Cerebellar nuclear complex (tissue), 1 donor: ENCODE measurements around the gene YPEL1.
"Not testable (repeated sequence)": the region's sequence is repeated elsewhere in the genome, so short reads cannot be mapped to it uniquely, and the experiment has no call there.

Experiments
- DNase-seq, 2 experiments: peaks; one replicate each; lab custom pipeline; 2025; lab: John Stamatoyannopoulos, UW

Gene YPEL1

GRCh38 chr22:21684492-21685163 lies 51.0 kb downstream of the YPEL1 start:
- DNase-seq, result no peak

GRCh38 chr22:21683401-21683811 lies 52.2 kb downstream of the YPEL1 start:
- no peak for DNase-seq

GRCh38 chr22:21682385-21683175 lies 53.0 kb downstream of the YPEL1 start:
- no peak for DNase-seq

GRCh38 chr22:21681566-21682370 lies 53.8 kb downstream of the YPEL1 start:
- DNase-seq, result no peak

- DNase-seq, result no peak
Observed at GRCh38 chr22:21680830-21681565, 54.6 kb downstream of the YPEL1 start.

- DNase-seq, result no peak
Observed at GRCh38 chr22:21679383-21679782, 56.2 kb downstream of the YPEL1 start.

GRCh38 chr22:21678842-21679241 lies 56.8 kb downstream of the YPEL1 start:
- not testable (repeated sequence) for DNase-seq

- DNase-seq, result no peak
Observed at GRCh38 chr22:21677606-21678443, 57.8 kb downstream of the YPEL1 start.

- no peak for DNase-seq
Observed at GRCh38 chr22:21674638-21675245, 60.9 kb downstream of the YPEL1 start.

GRCh38 chr22:21673534-21674321 lies 61.9 kb downstream of the YPEL1 start:
- no peak for DNase-seq

GRCh38 chr22:21672107-21672629 lies 63.4 kb downstream of the YPEL1 start:
- no peak for DNase-seq

GRCh38 chr22:21669026-21669425 lies 66.6 kb downstream of the YPEL1 start:
- no peak for DNase-seq

- DNase-seq, result no peak
Observed at GRCh38 chr22:21666786-21667185, 68.8 kb downstream of the YPEL1 start.

- no peak for DNase-seq
Observed at GRCh38 chr22:21665047-21665851, 70.3 kb downstream of the YPEL1 start.

- no peak for DNase-seq
Observed at GRCh38 chr22:21663738-21664137, 71.9 kb downstream of the YPEL1 start.

- DNase-seq, result no peak
Observed at GRCh38 chr22:21661991-21662390, 73.6 kb downstream of the YPEL1 start.

GRCh38 chr22:21660904-21661303 lies 74.7 kb downstream of the YPEL1 start:
- DNase-seq, result no peak

GRCh38 chr22:21659864-21660525 lies 75.6 kb downstream of the YPEL1 start:
- DNase-seq, result no peak
